GM13976 (cell line): Measurements from ENCODE around the gene NEK10.

Experiments
- DNase-seq: peaks from one replicate; pipeline ENCODE4 v3.0.0; 2012; ENCODE audit warnings: low spot score
- in situ Hi-C: fragments of 300-500 bp; cut with MboI; formaldehyde crosslinking; loops from one replicate; pipeline ENCODE4 v1.12.0; 2022; ENCODE audit warnings: low sequenced_read_pairs, mixed read lengths, inconsistent platforms; ENCODE audit not compliant: unreplicated experiment
- TF ChIP-seq, protein P1 (sequence below): IDR thresholded peaks from 2 replicates; pipeline ENCODE4 v1.5.1; 2012; ENCODE audit warnings: borderline replicate concordance, mild to moderate bottlenecking; ENCODE audit not compliant: insufficient read depth; ENCODE audit errors: extremely low read depth, missing control alignments, control extremely low read depth

Gene NEK10

DNA sequence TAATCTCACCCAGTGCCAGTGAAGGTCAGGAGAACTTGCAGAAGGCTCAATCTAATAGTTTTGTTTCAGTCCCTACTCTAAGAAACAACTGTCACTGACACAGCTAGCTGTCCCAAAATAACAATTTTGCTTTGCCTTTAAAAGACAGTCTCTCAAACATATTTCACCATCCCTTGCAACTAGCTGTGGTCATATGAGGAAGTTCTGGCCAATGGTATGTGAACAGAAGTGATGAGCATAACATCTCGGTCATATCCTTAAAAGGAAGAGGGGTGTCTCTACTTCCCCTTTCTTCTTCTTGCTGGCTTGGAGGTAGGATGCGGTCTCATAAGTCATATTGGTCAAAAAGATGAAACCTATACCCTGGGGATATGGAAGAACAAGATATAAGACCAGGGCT lies 198.1 kb downstream of the NEK10 start:
- DNase-seq = no peak
- in situ Hi-C loops = no loop called here
- TF ChIP-seq, protein P1, sequence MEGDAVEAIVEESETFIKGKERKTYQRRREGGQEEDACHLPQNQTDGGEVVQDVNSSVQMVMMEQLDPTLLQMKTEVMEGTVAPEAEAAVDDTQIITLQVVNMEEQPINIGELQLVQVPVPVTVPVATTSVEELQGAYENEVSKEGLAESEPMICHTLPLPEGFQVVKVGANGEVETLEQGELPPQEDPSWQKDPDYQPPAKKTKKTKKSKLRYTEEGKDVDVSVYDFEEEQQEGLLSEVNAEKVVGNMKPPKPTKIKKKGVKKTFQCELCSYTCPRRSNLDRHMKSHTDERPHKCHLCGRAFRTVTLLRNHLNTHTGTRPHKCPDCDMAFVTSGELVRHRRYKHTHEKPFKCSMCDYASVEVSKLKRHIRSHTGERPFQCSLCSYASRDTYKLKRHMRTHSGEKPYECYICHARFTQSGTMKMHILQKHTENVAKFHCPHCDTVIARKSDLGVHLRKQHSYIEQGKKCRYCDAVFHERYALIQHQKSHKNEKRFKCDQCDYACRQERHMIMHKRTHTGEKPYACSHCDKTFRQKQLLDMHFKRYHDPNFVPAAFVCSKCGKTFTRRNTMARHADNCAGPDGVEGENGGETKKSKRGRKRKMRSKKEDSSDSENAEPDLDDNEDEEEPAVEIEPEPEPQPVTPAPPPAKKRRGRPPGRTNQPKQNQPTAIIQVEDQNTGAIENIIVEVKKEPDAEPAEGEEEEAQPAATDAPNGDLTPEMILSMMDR = no peak

DNA sequence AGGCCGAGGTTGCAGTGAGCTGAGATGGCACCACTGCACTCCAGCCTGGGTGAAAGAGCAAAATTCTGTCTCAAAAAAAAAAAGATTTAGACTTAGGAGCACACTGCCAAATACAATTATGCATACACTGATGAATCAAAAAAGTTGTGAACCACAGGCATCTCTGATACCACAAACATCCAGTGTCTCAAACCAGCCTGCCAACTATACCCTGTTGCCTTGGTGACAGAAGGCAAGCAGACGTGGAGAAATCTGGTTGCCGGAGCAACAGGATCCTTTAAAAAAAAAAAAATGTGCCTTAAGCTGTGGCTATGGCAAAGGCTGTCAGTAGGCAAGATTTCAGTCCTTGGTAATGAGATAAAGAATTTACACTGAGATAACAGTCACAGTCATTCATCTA lies 202.3 kb downstream of the NEK10 start:
- DNase-seq = no peak
- in situ Hi-C loops = no loop called here
- TF ChIP-seq, protein P1 = no peak

DNA sequence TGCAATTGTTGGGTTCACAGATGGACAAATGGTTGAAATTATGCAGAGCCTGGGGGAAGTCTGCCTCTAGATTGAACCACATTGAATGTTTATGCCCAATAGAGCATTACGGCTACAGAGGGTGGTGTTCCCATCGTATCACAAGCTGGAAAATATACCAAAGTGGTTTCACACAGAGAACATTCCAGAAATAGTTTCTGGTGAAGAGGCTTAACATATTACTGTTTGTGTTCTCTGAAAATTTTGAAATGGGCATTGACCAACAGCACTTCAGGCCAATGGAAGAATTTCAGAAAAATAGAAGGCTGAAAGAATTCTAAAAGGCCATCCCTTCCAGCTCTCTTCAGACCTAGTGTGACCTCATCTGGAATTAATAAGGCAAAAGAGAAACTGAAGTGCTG lies 203.9 kb downstream of the NEK10 start:
- TF ChIP-seq, protein P1 = no peak
- in situ Hi-C loops = no loop called here
- DNase-seq = no peak

DNA sequence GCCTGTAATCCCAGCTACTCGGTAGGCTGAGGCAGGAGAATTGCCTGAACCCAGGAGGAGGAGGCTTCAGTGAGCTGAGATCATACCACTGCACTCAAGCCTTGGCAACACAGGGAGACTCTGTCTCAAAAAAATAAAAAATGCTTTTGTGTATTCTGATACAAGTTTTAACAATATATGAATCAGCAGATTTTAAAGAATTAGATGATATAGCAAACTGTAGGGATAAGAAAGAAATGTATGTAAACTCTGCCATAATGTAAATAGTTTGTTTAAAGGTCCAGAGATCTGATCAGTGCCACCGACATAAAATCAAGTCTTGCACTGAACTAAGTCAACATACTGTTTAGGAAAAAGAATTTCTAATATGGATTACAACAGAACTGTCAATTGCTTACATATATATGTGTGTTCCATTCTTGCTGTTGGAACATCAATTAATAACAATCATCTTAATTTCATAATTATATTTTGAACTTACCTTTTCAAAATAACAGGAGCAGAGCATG lies 208.3 kb downstream of the NEK10 start:
- in situ Hi-C loops = no loop called here
- DNase-seq = no peak
- TF ChIP-seq, protein P1 = no peak

DNA sequence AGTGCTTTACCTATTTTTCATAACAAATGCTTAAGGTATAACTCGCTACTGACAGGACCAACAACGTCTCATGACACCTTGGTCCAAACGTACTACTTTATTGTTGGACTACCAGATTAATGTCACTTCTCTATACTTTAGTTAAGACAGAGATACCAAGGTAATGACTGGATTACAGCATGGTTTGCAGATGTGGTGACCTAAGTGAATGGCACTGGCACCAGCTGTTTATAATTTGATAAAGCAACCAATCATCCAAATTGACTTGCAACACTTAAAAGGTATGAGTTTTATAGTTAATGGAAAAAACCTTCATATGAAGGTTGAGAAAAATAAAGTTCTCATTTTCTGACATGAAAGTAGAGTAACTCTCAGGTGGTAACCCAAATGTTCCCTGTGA lies 209.0 kb downstream of the NEK10 start:
- in situ Hi-C loops = no loop called here
- no peak for DNase-seq
- TF ChIP-seq, protein P1 = no peak

DNA sequence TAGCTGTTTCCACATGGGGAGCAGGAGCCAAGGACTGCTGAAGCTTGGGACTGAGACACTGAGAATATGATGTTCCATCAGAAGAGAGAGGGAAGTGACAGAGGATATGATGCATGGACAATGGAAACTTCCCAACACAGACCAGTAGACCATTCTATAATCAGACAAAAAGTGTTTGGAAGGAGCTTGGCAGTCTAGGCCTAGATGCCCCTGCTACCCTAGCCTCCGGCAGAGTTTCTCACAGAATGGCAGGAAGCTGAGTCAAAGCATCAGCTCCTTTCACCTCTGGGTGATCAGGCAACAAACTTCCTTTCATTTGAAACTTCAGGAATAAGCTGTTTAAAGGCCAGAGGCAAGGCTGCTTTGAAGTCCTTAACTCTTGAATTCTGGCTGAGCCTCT lies 222.0 kb downstream of the NEK10 start:
- TF ChIP-seq, protein P1 = no peak
- no peak for DNase-seq
- in situ Hi-C loops = loop anchor here (25.0 kb wide), 1 partner anchor 540 kb away; no protein-coding TSS in a partner anchor
